Stimulated activated memory B cell treated with anti-CD40 and anti-IgM and Interleukin-4, amounts not matched to agents 10 μg/mL and 1 μg/mL and 100 μg/mL, for 72 hours (primary cell): Measurements from ENCODE around the gene WDR83.
"Not testable (repeated sequence)": the region's sequence is repeated elsewhere in the genome, so short reads cannot be mapped to it uniquely, and the experiment has no call there.

ENCODE experiments used
- ATAC-seq: fragments of 150-1000 bp; cut with Tn5 transposase; 2 replicates; pipeline ENCODE4 v1.10.0; 2021
- H3K27ac Mint-ChIP-seq: one replicate; pipeline ENCODE4 v1.8.0; 2022; ENCODE audit warnings: mild to moderate bottlenecking, mixed read lengths
- H3K27me3 Mint-ChIP-seq: one replicate; pipeline ENCODE4 v1.8.0; 2022; ENCODE audit warnings: mixed read lengths
- H3K36me3 Mint-ChIP-seq: one replicate; pipeline ENCODE4 v1.8.0; 2022; ENCODE audit warnings: mixed read lengths
- H3K4me1 Mint-ChIP-seq: one replicate; pipeline ENCODE4 v1.8.0; 2022; ENCODE audit warnings: mixed read lengths
- H3K4me3 Mint-ChIP-seq: one replicate; pipeline ENCODE4 v1.8.0; 2022; ENCODE audit warnings: mild to moderate bottlenecking, moderate library complexity, mixed read lengths
- H3K9me3 Mint-ChIP-seq: one replicate; pipeline ENCODE4 v1.8.0; 2022; ENCODE audit warnings: mixed read lengths

WDR83 gene

DNA sequence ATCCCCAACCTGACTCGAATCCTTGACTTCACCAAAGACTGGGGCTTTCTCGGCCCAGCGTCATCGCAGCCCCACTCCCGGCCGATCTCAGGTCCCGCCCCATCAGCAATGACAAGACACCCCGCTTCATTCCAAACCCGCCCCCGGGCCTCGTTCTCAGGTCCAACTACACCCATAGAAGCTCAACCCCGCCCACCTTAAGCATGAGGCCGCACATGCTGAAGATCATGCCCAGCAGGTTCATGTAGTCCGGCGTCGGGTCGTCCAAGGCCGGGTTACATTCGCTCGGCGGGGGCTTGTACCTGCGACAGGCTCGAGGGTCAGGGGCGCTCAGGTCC lies 2.3 kb downstream of the WDR83 start:
- H3K27ac Mint-ChIP-seq = peak overlapping the region; percentile 100
- peak overlapping the region; percentile 96 for H3K4me3 Mint-ChIP-seq
- peaks cover 66% of the 10 kb centered on the region for H3K4me1 Mint-ChIP-seq
- H3K9me3 Mint-ChIP-seq = no peaks in the 10 kb centered on the region
- ATAC-seq = no peak
- no peaks in the 10 kb centered on the region for H3K27me3 Mint-ChIP-seq
- peaks cover 36% of the 10 kb centered on the region for H3K36me3 Mint-ChIP-seq

DNA sequence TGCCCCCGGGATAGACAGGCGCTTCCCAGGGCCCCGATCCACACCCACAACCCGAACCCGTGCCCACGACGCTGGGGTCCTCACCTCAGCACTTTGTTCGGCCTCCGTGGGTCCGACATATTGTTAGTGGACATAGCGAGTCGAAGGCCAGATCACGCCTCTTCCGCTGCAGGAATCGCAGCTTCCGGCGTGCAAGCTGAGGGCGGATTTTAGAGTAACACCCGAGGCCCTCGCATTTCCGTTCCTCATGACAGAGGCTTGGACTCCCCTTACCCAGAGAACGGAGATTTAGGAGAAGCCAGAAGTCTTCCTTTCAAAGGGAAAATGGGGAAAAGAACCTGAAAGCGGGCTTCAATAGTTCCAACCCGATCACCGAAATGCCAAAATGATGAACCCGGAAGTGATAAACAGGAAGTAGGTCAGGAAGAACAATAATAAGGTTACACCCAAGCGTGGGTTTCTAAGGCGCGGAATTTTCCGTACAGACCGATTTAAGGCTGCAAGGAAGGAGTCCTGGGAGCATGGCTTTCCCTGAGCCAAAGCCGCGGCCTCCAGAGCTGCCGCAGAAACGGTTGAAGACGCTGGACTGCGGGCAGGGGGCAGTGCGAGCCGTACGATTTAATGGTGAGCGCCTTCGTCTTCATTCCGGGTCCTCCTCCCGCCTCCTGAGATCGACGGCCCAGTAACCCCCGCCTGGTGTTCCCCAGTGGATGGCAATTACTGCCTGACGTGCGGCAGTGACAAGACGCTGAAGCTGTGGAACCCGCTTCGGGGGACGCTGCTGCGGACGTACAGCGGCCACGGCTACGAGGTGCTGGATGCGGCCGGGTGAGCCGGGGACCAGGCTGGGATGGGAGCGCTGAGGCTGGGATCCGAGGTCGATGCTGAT lies 2.9 kb downstream of the WDR83 start:
- peak; percentile 59 for ATAC-seq
- Mint-ChIP-seq H3K4me3 (peak overlapping the region; percentile 96), H3K27ac (peak overlapping the region; percentile 100), H3K9me3 (no peaks in the 10 kb centered on the region), H3K4me1 (peaks cover 67% of the 10 kb centered on the region), H3K27me3 (no peaks in the 10 kb centered on the region), H3K36me3 (peaks cover 37% of the 10 kb centered on the region)

DNA sequence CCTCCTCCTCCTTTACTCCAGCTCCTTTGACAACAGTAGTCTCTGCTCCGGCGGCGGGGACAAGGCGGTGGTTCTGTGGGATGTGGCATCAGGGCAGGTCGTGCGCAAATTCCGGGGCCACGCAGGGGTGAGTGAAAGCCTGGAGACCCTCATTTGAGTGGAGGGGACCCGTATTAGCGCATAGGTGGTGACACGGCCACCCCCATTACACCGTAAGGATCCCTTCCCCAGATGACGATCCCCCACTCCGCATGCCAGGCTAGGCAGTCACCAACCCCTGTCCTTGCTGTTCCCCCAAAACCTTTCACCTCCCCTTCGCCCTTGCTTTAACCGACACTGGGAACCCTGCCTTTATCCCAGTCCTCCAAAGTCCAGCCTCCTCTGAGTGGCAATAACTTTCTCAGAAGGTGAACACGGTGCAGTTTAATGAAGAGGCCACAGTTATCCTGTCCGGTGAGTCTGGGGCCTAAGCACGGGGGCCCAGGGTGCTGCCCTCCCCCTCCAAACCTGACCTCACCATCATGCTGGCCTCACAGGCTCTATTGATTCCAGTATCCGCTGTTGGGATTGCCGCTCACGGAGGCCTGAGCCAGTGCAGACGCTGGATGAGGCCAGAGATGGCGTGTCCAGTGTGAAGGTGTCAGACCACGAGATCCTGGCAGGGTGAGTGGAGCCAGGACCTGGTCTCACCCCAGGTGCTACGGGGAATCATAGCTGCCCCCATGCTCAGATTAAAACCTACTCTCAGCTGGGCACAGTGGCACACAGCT lies 3.7 kb downstream of the WDR83 start:
- Mint-ChIP-seq H3K36me3 (peaks cover 36% of the 10 kb centered on the region), H3K9me3 (no peaks in the 10 kb centered on the region)

DNA sequence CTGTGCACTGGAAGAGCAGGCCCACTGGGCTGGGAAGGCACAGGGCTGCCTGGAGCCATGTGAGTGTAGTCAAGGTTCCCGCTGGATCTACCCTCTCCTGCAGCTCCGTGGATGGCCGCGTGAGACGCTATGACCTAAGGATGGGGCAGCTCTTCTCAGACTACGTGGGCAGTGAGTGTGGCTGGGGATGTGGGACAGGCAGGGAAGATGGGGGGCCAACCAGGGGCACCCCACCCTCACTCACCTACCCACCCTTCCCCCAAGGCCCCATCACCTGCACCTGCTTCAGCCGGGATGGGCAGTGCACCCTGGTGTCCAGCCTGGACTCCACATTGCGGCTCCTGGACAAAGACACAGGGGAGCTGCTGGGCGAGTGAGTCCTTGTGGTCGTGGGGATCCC lies 6.1 kb downstream of the WDR83 start:
- Mint-ChIP-seq H3K9me3 (no peaks in the 10 kb centered on the region), H3K4me3 (no peak overlapping the region), H3K4me1 (peaks cover 59% of the 10 kb centered on the region), H3K27me3 (no peaks in the 10 kb centered on the region), H3K27ac (no peak overlapping the region), H3K36me3 (peaks cover 51% of the 10 kb centered on the region)
- no peak for ATAC-seq

More for the DNA sequence above, 3.7 kb downstream of the WDR83 start:
- Mint-ChIP-seq H3K27ac (peak overlapping the region; percentile 100), H3K4me1 (peaks cover 61% of the 10 kb centered on the region), H3K27me3 (no peaks in the 10 kb centered on the region), H3K4me3 (peak overlapping the region; percentile 96)
- ATAC-seq = no peak

DNA sequence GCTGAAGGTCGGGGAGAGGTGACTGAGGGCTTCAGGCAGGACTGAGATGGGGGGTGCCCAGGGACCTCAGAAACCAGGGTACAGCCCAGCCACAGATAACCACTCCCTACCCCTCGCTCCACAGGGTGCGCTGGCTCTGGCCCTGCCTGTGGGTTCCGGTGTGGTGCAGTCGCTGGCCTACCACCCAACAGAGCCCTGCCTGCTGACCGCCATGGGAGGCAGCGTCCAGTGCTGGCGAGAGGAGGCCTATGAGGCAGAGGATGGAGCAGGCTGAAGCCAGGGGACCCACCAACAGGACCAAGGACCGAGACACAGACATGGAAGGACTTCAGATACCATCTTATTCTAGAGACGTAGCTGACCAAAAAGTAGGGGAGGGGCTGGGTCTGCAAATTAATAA lies 8.8 kb downstream of the WDR83 start:
- Mint-ChIP-seq H3K9me3 (no peaks in the 10 kb centered on the region), H3K36me3 (peaks cover 51% of the 10 kb centered on the region), H3K27ac (no peak overlapping the region), H3K4me3 (no peak overlapping the region), H3K27me3 (no peaks in the 10 kb centered on the region), H3K4me1 (peaks cover 48% of the 10 kb centered on the region)
- ATAC-seq = no peak

DNA sequence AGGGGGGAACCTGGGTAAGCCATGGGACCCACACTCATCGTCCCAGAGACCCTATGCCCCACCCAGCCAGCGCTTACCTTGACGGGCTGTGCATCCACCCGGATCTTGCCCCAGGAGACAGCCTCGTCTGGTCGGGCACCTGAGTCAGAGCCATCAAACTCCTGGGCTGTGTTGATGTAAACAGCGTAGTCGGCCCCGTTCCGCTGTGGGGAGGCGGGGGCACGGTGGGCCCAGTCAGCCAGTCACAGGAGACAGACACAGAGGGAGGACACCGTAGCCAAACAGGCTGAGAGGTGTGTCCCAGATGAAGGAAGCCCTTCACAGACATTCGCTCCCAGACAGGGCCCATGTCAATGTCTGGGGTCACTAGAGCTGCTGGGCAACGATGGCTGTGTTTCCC lies 9.3 kb downstream of the WDR83 start:
- Mint-ChIP-seq H3K4me3 (no peak overlapping the region), H3K9me3 (no peaks in the 10 kb centered on the region), H3K27me3 (no peaks in the 10 kb centered on the region), H3K36me3 (peaks cover 54% of the 10 kb centered on the region), H3K27ac (peak overlapping the region; percentile 3), H3K4me1 (peaks cover 46% of the 10 kb centered on the region)
- no peak for ATAC-seq

DNA sequence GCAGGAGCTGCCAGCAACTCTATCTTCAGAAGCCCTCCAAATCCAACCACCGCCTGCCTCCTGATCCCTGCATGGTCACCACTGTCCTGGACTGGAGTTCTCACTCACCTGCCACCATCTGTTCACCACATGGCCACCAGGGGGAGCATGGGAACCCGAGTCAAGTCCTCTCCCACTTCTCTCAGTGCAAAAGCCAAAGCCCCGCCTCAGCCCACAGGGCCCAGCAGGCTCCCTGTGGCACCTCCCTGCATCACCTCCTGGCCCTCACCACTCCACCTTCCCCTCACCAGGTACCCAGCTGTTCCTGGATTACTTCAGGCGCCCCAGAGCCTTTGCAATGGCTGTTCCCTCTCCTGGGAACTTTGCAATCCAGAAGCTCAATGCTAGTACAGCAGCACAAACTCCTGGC lies 9.8 kb downstream of the WDR83 start:
- Mint-ChIP-seq H3K4me3 (no peak overlapping the region), H3K36me3 (peaks cover 58% of the 10 kb centered on the region), H3K27ac (peak overlapping the region; percentile 3), H3K4me1 (peaks cover 51% of the 10 kb centered on the region), H3K9me3 (no peaks in the 10 kb centered on the region), H3K27me3 (no peaks in the 10 kb centered on the region)
- peak; percentile 67 for ATAC-seq

DNA sequence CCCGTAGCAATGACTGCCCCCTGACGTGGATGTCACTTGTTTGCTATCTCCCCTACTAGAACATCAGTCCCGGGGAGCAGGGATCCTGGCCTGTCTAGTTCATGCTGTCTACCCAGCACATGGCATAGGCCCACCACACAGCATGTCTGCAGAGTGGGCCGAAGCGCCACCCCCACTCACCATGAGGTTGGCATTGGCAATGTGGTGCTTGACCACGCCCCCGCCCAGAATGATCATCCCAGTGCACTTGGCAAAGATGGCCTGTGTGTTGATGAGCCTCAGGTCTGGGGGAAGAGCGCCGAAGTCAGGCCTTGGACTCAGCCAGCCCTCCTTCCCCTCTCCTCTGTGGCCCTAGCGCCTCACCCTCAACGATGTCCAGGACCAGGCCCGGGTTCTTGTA lies 10.3 kb downstream of the WDR83 start:
- no peaks in the 10 kb centered on the region for H3K9me3 Mint-ChIP-seq
- peak overlapping the region; percentile 3 for H3K27ac Mint-ChIP-seq
- H3K4me3 Mint-ChIP-seq = no peak overlapping the region
- ATAC-seq = no peak
- H3K36me3 Mint-ChIP-seq = peaks cover 57% of the 10 kb centered on the region
- peaks cover 48% of the 10 kb centered on the region for H3K4me1 Mint-ChIP-seq
- no peaks in the 10 kb centered on the region for H3K27me3 Mint-ChIP-seq

DNA sequence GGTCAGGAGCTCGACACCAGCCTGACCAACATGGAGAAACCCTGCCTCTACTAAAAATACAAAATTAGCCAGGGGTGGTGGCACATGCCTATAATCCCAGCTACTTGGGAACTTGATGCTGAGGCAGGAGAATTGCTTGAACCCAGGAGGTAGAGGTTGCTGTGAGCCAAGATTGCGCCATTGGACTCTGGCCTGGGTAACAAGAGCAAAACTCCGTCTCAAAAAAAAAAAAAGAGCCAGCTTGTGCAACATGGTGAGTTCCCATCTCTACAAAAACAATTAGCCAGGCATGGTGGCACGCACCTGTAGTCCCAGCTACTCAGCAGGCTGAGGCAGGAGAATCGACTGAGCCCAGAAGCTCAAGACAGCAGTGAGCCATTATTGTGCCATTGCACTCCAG lies 11.4 kb downstream of the WDR83 start:
- H3K4me3 Mint-ChIP-seq, H3K9me3 Mint-ChIP-seq, H3K27me3 Mint-ChIP-seq, ATAC-seq, H3K27ac Mint-ChIP-seq: not testable (repeated sequence)
- H3K4me1 Mint-ChIP-seq = peaks cover 43% of the 10 kb centered on the region
- peaks cover 51% of the 10 kb centered on the region for H3K36me3 Mint-ChIP-seq

DNA sequence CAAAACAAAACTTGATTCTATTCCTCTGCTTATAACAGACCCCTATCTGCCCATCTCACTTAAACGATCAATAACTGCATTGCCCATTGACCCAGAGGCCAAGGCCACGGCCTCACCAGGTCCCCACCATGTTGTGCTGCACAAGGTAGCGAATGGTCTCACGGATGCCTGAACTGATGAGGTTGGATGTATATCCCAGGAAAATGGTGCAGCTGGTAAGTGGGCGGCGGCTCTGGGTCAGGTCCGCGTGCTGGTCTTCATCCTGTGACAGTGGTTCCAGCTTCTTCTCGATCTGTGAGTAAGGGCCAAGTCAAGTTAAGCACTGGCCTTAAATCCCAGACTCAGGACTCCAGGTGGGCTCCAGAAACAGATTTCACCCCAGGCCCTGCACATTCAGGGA lies 13.4 kb downstream of the WDR83 start:
- peaks cover 36% of the 10 kb centered on the region for H3K36me3 Mint-ChIP-seq
- no peaks in the 10 kb centered on the region for H3K27me3 Mint-ChIP-seq
- peak overlapping the region; percentile 12 for H3K4me3 Mint-ChIP-seq
- H3K9me3 Mint-ChIP-seq = no peaks in the 10 kb centered on the region
- H3K27ac Mint-ChIP-seq = no peak overlapping the region
- H3K4me1 Mint-ChIP-seq = peaks cover 31% of the 10 kb centered on the region
- ATAC-seq = no peak

DNA sequence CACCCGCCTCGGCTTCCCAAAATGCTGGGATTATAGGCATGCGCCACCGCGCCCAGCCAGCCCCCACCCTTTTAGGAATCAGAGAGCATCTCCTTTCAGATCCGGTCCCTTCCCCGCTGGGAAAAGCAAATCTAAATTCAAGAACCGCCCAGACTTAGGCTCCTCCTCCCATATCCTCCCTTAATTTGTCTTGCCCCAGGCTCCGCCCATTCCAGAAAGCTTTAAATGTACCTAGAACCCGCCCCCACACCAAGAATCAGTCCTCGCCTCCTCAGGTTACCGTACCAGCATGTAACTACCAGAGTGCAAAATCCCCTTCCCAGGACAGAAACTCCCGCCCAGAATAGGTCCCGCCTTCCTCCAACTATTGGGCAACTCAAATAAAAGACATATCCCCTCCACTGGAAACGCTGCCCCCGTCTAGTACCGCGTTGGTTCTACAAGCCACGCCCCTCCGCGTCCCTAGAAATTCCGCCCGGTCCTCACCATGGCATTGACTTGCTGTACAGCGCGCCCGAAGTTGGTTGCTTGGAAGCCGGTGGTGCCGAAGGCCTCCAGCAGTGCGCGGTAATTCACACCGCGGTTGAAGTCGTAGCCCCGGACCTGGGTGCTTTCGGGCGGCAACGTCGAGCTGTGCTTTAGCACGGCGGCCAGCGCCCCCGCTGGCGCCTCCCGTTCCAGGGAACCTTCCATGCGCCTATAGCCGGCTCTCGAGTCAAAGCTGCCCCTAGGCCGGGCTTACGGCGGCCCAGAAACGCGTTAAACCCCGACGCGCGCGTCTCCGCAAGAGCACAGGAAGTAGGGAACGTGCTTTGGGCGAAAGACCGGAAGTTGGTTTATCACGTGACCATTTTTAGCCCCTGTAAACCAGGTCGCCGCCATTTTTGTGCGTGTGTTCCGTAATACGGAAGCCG lies 14.7 kb downstream of the WDR83 start, which contains the start of gene DHPS:
Gene DHPS (minus strand): TSS at position 807 of the 914 bp plus-strand sequence. CDS start 114 bp downstream, at position 693.
- H3K4me1 Mint-ChIP-seq = peaks cover 33% of the 10 kb centered on the region
- H3K27me3 Mint-ChIP-seq = no peaks in the 10 kb centered on the region
- peak within 1 kb of the TSS; percentile 87 for H3K27ac Mint-ChIP-seq

DNA sequence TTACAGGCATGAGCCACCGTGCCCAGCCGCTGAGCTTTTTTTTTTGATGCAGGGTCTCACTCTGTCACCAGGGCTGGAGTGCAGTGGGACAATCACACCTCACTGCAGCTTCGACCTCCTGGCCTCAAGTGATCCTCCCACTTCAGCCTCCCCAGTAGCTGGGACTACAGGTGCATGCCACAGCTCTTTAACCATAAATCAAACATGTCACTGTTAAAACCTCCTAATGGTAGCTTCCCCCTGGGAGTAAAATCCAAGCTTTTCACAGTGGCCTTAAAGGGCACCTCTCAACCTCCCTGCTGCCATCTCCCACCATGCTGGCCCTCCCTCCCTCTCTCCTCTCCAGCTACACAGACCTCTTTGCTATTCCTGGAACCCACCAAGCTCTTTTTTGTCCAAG lies 19.2 kb downstream of the WDR83 start:
- no peaks in the 10 kb centered on the region for H3K9me3 Mint-ChIP-seq
- peaks cover 13% of the 10 kb centered on the region for H3K36me3 Mint-ChIP-seq
- no peak for ATAC-seq
- H3K4me1 Mint-ChIP-seq = peaks cover 13% of the 10 kb centered on the region
- H3K27ac Mint-ChIP-seq = no peak overlapping the region
- no peak overlapping the region for H3K4me3 Mint-ChIP-seq
- H3K27me3 Mint-ChIP-seq = no peaks in the 10 kb centered on the region

More for the DNA sequence above, 14.7 kb downstream of the WDR83 start, which contains the start of gene DHPS:
- Mint-ChIP-seq H3K9me3 (no peaks in the 10 kb centered on the region), H3K4me3 (peak within 1 kb of the TSS; percentile 91), H3K36me3 (peaks cover 28% of the 10 kb centered on the region)
- ATAC-seq = peak; percentile 92

DNA sequence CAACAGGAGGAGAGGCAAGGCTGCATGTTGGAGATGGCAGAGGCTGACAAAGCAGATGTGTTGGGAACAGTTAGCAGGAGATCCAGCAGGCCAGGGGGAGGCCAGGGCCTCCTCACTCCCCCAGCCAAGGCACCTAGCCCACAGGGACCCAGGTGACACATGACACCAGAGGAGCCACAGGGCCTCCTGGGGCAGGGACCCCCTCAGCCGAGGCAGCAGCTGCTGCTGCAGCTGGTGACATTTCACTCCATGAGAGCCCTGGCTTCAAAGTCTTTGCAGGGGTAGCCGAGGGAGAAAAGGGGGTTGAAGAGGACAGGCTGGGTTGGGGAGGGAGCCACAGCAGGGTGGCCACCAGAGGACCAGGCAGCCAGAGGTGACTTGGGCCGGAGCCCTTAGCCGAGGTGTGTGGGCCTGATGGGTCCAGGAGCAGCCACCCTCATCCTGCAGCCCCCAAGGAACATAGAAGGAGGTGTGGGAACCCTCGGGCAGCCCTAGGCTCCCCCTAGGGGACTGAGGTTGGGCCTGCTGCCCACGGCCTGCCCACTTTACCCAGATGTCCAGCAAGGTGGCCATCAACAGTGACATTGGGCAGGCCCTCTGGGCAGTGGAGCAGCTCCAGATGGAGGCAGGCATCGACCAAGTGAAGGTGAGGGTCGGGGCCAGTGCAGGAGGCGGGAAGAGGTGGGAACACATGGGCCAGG lies 21.0 kb downstream of the WDR83 start, which contains the start of gene GNG14:
Gene GNG14 (plus strand): TSS at position 503 of the 701 bp plus-strand sequence. CDS start 51 bp downstream, at position 554.
- Mint-ChIP-seq H3K36me3 (peaks cover 6% of the 10 kb centered on the region), H3K4me1 (peaks cover 6% of the 10 kb centered on the region), H3K27ac (no peak within 1 kb of the TSS), H3K4me3 (no peak within 1 kb of the TSS), H3K9me3 (no peaks in the 10 kb centered on the region), H3K27me3 (no peaks in the 10 kb centered on the region)
- no peak for ATAC-seq

DNA sequence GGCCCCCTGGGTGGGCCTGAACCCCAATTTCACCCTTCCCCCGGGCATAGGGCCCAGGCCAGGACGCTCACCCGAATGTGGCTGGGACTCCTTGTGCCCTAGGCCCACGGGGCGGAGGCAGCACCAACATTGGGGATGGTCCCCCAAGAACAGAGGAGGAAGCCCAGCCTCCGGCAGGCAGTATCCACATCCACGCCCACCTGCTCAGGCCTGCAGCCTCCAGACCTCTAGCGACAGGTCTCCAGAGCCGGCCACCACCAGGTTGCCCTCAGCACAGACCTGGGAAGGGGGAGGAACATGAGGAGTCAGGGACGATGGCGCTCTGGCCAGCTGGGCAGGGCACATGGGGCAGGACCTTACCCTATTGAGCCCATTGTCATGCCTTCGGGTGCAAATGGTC lies 22.4 kb downstream of the WDR83 start:
- no peaks in the 10 kb centered on the region for H3K9me3 Mint-ChIP-seq
- H3K4me3 Mint-ChIP-seq = no peak overlapping the region
- peaks cover 6% of the 10 kb centered on the region for H3K4me1 Mint-ChIP-seq
- no peak for ATAC-seq
- H3K27me3 Mint-ChIP-seq = no peaks in the 10 kb centered on the region
- H3K27ac Mint-ChIP-seq = no peak overlapping the region
- H3K36me3 Mint-ChIP-seq = peaks cover 6% of the 10 kb centered on the region
